ENCODE data around the gene PJA1. TPM values are rescaled to one million over a fixed set of nuclear protein-coding genes. Genes with fewer than 3 reads are reported as not detected.

The PJA1 gene
- total RNA-seq, 2 experiments from 2014 or later, result 18.4 to 20.2 TPM

DNA sequence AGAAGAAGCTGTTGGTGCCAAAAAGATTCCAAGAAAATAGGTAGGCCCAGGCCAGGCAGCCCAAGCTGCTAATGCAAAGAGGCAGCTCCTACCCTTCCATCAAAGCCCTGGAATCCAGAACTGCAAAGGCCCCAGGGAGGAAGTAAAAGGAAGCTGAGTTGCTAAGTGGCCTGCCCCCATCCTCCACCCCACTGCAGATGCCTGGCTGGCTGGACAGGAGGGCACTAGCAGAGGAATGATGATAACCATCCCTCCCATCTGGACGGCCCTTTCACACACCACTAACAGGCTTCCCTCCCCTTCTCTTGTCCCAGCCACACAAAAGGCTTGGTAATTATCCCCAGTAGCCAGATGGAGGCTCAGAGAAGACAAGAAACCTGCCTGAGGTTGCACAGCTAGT lies 32.4 kb upstream of the PJA1 start:
- Histone ChIP-seq H3K36me3 (ENCODE audit: insufficient read depth, low read length) (no peaks in the 10 kb centered on the region), H3K27ac (ENCODE audit: low read depth, low read length, poor library complexity, severe bottlenecking) (no peak overlapping the region), H3K4me3 (ENCODE audit: low read depth, low read length, poor library complexity, severe bottlenecking) (no peak overlapping the region), H3K4me2 (ENCODE audit: low read length) (no peak overlapping the region), H3K9me2 (ENCODE audit: insufficient read depth, low read length) (no peaks in the 10 kb centered on the region), H2AFZ (ENCODE audit: low read length) (no peak overlapping the region), H4K20me1 (ENCODE audit: insufficient read depth, low read length) (no peaks in the 10 kb centered on the region), H3K4me1 (ENCODE audit: insufficient read depth, low read length, poor library complexity, severe bottlenecking) (no peaks in the 10 kb centered on the region), H3K9me3 (ENCODE audit: low read length) (no peaks in the 10 kb centered on the region), H3K79me2 (ENCODE audit: insufficient read depth, low read depth, low read length) (no peaks in the 10 kb centered on the region)
- TF ChIP-seq EZH2phosphoT487 (IDR thresholded peaks at IDR 0.05; ENCODE audit: borderline replicate concordance, low read depth, low read length), result no peak
- TF ChIP-seq, protein P1, sequence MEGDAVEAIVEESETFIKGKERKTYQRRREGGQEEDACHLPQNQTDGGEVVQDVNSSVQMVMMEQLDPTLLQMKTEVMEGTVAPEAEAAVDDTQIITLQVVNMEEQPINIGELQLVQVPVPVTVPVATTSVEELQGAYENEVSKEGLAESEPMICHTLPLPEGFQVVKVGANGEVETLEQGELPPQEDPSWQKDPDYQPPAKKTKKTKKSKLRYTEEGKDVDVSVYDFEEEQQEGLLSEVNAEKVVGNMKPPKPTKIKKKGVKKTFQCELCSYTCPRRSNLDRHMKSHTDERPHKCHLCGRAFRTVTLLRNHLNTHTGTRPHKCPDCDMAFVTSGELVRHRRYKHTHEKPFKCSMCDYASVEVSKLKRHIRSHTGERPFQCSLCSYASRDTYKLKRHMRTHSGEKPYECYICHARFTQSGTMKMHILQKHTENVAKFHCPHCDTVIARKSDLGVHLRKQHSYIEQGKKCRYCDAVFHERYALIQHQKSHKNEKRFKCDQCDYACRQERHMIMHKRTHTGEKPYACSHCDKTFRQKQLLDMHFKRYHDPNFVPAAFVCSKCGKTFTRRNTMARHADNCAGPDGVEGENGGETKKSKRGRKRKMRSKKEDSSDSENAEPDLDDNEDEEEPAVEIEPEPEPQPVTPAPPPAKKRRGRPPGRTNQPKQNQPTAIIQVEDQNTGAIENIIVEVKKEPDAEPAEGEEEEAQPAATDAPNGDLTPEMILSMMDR (conservative IDR thresholded peaks at IDR 0.05; ENCODE audit: low read length), result no peak
- BruUV-seq (replicated peaks), result no TSS peak
- intact Hi-C loops (cut with micrococcal nuclease; ENCODE audit: unreplicated experiment), result no loop called here
- CTCF ChIA-PET (ENCODE audit: unreplicated experiment), result no interaction called here
- POLR2A ChIA-PET, result no interaction called here
- no peak for DNase-seq (ENCODE audit: low spot score)

DNA sequence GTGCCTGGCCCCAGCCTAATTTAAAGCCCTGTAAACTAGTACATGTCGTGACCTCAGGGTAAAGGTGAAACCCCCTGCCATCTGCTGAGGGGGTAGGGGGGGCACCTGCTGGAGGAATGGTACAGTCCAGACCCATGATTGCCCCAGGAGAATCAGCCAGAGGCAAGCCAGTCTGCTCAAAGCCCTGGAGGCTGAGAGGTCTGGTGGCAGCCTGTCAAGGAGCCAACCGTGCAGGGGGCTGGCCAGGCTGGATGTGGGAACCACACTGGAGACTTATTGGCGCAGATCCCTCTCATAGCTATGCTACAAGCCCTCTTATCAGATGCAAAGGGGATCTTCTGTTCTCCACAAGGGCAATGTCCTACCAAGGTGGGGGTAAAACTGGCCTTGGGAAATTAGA lies 31.4 kb upstream of the PJA1 start:
- Histone ChIP-seq H3K4me3 (ENCODE audit: low read depth, low read length, poor library complexity, severe bottlenecking) (no peak overlapping the region), H3K9me2 (ENCODE audit: insufficient read depth, low read length) (no peaks in the 10 kb centered on the region), H3K9me3 (ENCODE audit: low read length) (no peaks in the 10 kb centered on the region), H4K20me1 (ENCODE audit: insufficient read depth, low read length) (no peaks in the 10 kb centered on the region), H3K4me1 (ENCODE audit: insufficient read depth, low read length, poor library complexity, severe bottlenecking) (no peaks in the 10 kb centered on the region), H3K36me3 (ENCODE audit: insufficient read depth, low read length) (no peaks in the 10 kb centered on the region), H3K79me2 (ENCODE audit: insufficient read depth, low read depth, low read length) (no peaks in the 10 kb centered on the region), H3K27ac (ENCODE audit: low read depth, low read length, poor library complexity, severe bottlenecking) (no peak overlapping the region), H2AFZ (ENCODE audit: low read length) (no peak overlapping the region), H3K4me2 (ENCODE audit: low read length) (no peak overlapping the region)
- BruUV-seq (replicated peaks), result no TSS peak
- no peak for TF ChIP-seq EZH2phosphoT487 (IDR thresholded peaks at IDR 0.05; ENCODE audit: borderline replicate concordance, low read depth, low read length)
- TF ChIP-seq, protein P1 (conservative IDR thresholded peaks at IDR 0.05; ENCODE audit: low read length), result no peak
- ChIA-PET POLR2A (no interaction called here), CTCF (ENCODE audit: unreplicated experiment) (no interaction called here)
- intact Hi-C loops (cut with micrococcal nuclease; ENCODE audit: unreplicated experiment), result no loop called here
- no peak for DNase-seq (ENCODE audit: low spot score)

DNA sequence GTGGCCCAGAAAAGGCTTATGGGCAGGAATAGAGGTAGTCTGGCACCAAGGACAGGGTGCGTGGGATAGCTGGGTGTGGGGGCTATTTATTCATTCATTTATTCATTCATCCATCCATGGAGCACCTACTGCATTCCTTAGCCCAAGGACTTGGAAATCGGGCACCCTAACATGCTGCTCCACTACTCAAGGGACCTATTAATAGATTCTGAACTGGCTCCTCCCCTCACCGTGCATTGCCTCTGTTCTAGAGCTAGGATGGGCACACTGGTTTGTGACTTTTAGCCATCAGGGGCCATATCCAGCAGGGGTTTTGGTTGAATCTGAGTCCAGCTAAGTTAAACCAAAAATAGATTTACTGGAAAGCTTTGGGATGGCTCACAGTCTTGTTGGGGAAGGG lies 30.6 kb upstream of the PJA1 start:
- Histone ChIP-seq H3K4me3 (ENCODE audit: low read depth, low read length, poor library complexity, severe bottlenecking) (no peak overlapping the region), H3K9me2 (ENCODE audit: insufficient read depth, low read length) (no peaks in the 10 kb centered on the region), H3K4me1 (ENCODE audit: insufficient read depth, low read length, poor library complexity, severe bottlenecking) (no peaks in the 10 kb centered on the region), H3K36me3 (ENCODE audit: insufficient read depth, low read length) (no peaks in the 10 kb centered on the region), H2AFZ (ENCODE audit: low read length) (no peak overlapping the region), H4K20me1 (ENCODE audit: insufficient read depth, low read length) (no peaks in the 10 kb centered on the region), H3K79me2 (ENCODE audit: insufficient read depth, low read depth, low read length) (no peaks in the 10 kb centered on the region), H3K27ac (ENCODE audit: low read depth, low read length, poor library complexity, severe bottlenecking) (no peak overlapping the region), H3K4me2 (ENCODE audit: low read length) (no peak overlapping the region), H3K9me3 (ENCODE audit: low read length) (no peaks in the 10 kb centered on the region)
- no peak for TF ChIP-seq EZH2phosphoT487 (IDR thresholded peaks at IDR 0.05; ENCODE audit: borderline replicate concordance, low read depth, low read length)
- TF ChIP-seq, protein P1 (conservative IDR thresholded peaks at IDR 0.05; ENCODE audit: low read length), result no peak
- CTCF ChIA-PET (ENCODE audit: unreplicated experiment), result no interaction called here
- intact Hi-C loops (cut with micrococcal nuclease; ENCODE audit: unreplicated experiment), result no loop called here
- POLR2A ChIA-PET, result no interaction called here
- no TSS peak for BruUV-seq (replicated peaks)
- DNase-seq (ENCODE audit: low spot score), result no peak
